Endothelial cell of umbilical vein (primary cell): Measurements from ENCODE around the gene DIO1.

Experiments used
- MYC ChIP-seq: IDR thresholded peaks from one replicate; pipeline ENCODE4 v1.6.1; 2011; ENCODE audit warnings: mild to moderate bottlenecking, low read depth, low read length
- POLR2A ChIP-seq: IDR thresholded peaks from 2 replicates; pipeline ENCODE4 v1.6.1; 2012; ENCODE audit warnings: low read depth, mild to moderate bottlenecking, control low read depth, low read length
- TF ChIP-seq, protein P1 (sequence below), 2 donors: IDR thresholded peaks; 1 replicate in 1 of 2; 2 replicates in 1 of 2; pipeline ENCODE4 v1.5.1; 2011; ENCODE audit warnings: low read length in 2 of 2, mild to moderate bottlenecking in 2 of 2, moderate library complexity in 2 of 2, control low read depth in 1 of 2, inconsistent platforms in 1 of 2, low read depth in 1 of 2; ENCODE audit not compliant: insufficient read depth in 1 of 2; ENCODE audit errors: extremely low read depth in 1 of 2

DNA sequence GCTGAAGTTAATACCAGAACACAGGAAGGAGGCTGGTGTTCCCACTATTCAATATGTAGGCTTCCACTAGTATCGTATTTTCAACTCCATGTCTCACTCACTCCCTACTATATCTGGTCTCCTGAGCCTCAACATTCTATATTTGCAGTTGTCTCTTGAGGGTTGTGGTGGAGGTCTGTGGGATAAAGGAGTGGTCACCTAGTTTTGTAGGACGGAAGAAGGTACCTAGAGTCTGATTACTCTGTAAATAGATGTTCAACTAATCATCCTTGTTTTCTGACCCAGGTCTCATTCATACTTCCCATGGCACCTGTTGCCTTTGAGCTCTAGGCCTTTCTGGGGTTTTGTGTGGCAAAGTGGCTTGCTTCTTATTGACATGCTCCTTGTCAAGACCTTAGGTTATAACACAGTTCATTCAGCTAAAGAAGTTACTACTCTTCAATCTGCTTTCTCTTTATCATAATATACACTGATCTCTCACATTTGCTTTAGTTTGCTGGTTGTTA is 33.4 kb downstream of the DIO1 start:
- TF ChIP-seq, protein P1, sequence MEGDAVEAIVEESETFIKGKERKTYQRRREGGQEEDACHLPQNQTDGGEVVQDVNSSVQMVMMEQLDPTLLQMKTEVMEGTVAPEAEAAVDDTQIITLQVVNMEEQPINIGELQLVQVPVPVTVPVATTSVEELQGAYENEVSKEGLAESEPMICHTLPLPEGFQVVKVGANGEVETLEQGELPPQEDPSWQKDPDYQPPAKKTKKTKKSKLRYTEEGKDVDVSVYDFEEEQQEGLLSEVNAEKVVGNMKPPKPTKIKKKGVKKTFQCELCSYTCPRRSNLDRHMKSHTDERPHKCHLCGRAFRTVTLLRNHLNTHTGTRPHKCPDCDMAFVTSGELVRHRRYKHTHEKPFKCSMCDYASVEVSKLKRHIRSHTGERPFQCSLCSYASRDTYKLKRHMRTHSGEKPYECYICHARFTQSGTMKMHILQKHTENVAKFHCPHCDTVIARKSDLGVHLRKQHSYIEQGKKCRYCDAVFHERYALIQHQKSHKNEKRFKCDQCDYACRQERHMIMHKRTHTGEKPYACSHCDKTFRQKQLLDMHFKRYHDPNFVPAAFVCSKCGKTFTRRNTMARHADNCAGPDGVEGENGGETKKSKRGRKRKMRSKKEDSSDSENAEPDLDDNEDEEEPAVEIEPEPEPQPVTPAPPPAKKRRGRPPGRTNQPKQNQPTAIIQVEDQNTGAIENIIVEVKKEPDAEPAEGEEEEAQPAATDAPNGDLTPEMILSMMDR (IDR thresholded peaks at IDR 0.05; ENCODE audit: extremely low read depth in 1 of 2, insufficient read depth in 1 of 2, low read depth in 1 of 2, low read length in 2 of 2) = no peak
- TF ChIP-seq MYC (no peak), POLR2A (no peak)
